B cell (primary cell): Measurements from ENCODE around the gene DNAH3. TPM values are rescaled to one million over a fixed set of nuclear protein-coding genes. Genes with fewer than 3 reads are reported as not detected.

ENCODE experiments used
- ATAC-seq: fragments of 200-7000 bp; cut with Tn5 transposase; one replicate; pipeline ENCODE4 v1.10.0; 2021; ENCODE audit warnings: low read depth, mild to moderate bottlenecking, moderate number of reproducible peaks, moderate library complexity
- CTCF ChIA-PET: fragments of 350-600 bp; sonication (Branson Sonifier 250); formaldehyde crosslinking; loops from one replicate; lab custom pipeline; 2021; ENCODE audit warnings: antibody characterized with exemption, inconsistent platforms; lab: Charles Lee
- POLR2A ChIA-PET: fragments of 350-600 bp; sonication (Branson Sonifier 250); formaldehyde crosslinking; loops from one replicate; lab custom pipeline; 2021; ENCODE audit warnings: antibody characterized with exemption; lab: Charles Lee
- DNase-seq: peaks from one replicate; pipeline ENCODE4 v3.0.0; 2013
- H2AFZ ChIP-seq: 2 replicates; pipeline ENCODE4 v1.6.1; 2012; ENCODE audit warnings: mild to moderate bottlenecking, low read depth, low read length; ENCODE audit not compliant: insufficient read depth, poor library complexity, severe bottlenecking
- H3K27ac ChIP-seq, 2 donors: 1 replicate in 1 of 2; 2 replicates in 1 of 2; pipeline ENCODE4 v1.5.1; 2012 to 2013; ENCODE audit warnings: low read length in 2 of 2, mild to moderate bottlenecking in 2 of 2, moderate library complexity in 1 of 2
- H3K27me3 ChIP-seq, 4 experiments: fragments of 200-600 bp in 1 of 4; sonication (generic) in 1 of 4; replicated peaks in 1 of 4; 1 replicate in 2 of 4; 2 replicates in 2 of 4; pipeline versions ENCODE4 v1.6.1 to v1.7.0; 2013 to 2016; ENCODE audit warnings: low read length in 3 of 4, mild to moderate bottlenecking in 2 of 4, mixed read lengths in 1 of 4, moderate library complexity in 1 of 4; ENCODE audit not compliant: insufficient read depth in 4 of 4, control insufficient read depth in 3 of 4; ENCODE audit errors: control extremely low read depth in 1 of 4
- H3K36me3 ChIP-seq, 2 experiments: replicated peaks in 1 of 2; 1 replicate in 1 of 2; 2 replicates in 1 of 2; pipeline versions ENCODE4 v1.6.1 to v1.7.1; 2013; ENCODE audit warnings: low read length in 1 of 2; ENCODE audit not compliant: insufficient read depth in 2 of 2, control insufficient read depth in 1 of 2; ENCODE audit errors: control extremely low read depth in 1 of 2, extremely low read depth in 1 of 2
- H3K4me1 ChIP-seq, 2 donors: fragments of 200-600 bp in 1 of 2; sonication (generic) in 1 of 2; 1 replicate in 1 of 2; 2 replicates in 1 of 2; pipeline versions ENCODE4 v1.5.1 to v1.6.1; 2013 to 2017; ENCODE audit warnings: low read length in 2 of 2; ENCODE audit not compliant: control insufficient read depth in 2 of 2, insufficient read depth in 2 of 2
- H3K4me2 ChIP-seq: replicated peaks from 2 replicates; pipeline ENCODE3; 2012; ENCODE audit warnings: mild to moderate bottlenecking, low read depth, low read length; ENCODE audit not compliant: poor library complexity, severe bottlenecking
- H3K4me3 ChIP-seq, 5 experiments: fragments of 200-600 bp in 1 of 5; sonication (generic) in 1 of 5; 1 replicate in 3 of 5; 2 replicates in 2 of 5; pipeline versions ENCODE4 v1.5.1 to v1.7.0; 2011 to 2016; ENCODE audit warnings: low read length in 4 of 5, mild to moderate bottlenecking in 4 of 5, low read depth in 2 of 5, control low read depth in 1 of 5, moderate library complexity in 1 of 5; ENCODE audit not compliant: insufficient read depth in 1 of 5; ENCODE audit errors: control extremely low read depth in 1 of 5, extremely low read depth in 1 of 5
- H3K79me2 ChIP-seq: fragments of 200-600 bp; sonication (generic); one replicate; pipeline ENCODE4 v1.6.0; 2016; ENCODE audit warnings: low read length; ENCODE audit not compliant: control insufficient read depth, insufficient read depth
- H3K9ac ChIP-seq: fragments of 200-600 bp; sonication (generic); 2 replicates; pipeline ENCODE4 v1.6.1; 2017; ENCODE audit warnings: mild to moderate bottlenecking, low read length, moderate library complexity
- H3K9me3 ChIP-seq, 3 donors: one replicate each; pipeline versions ENCODE4 v1.6.1 to v1.7.1; 2013; ENCODE audit warnings: low read length in 2 of 3; ENCODE audit not compliant: control insufficient read depth in 2 of 3, insufficient read depth in 1 of 3; ENCODE audit errors: control extremely low read depth in 1 of 3
- H4K20me1 ChIP-seq: 2 replicates; pipeline ENCODE4 v1.6.0; 2012; ENCODE audit warnings: mild to moderate bottlenecking, low read length; ENCODE audit not compliant: insufficient read depth, control insufficient read depth, poor library complexity, severe bottlenecking
- H3K27ac Mint-ChIP-seq: one replicate; pipeline ENCODE4 v1.8.0; 2021; ENCODE audit warnings: mixed read lengths
- H3K27me3 Mint-ChIP-seq: one replicate; pipeline ENCODE4 v1.8.0; 2021; ENCODE audit warnings: mixed read lengths
- H3K4me1 Mint-ChIP-seq: one replicate; pipeline ENCODE4 v1.8.0; 2021; ENCODE audit warnings: mixed read lengths
- H3K4me3 Mint-ChIP-seq: one replicate; pipeline ENCODE4 v1.8.0; 2021; ENCODE audit warnings: mixed read lengths
- H3K9me3 Mint-ChIP-seq: one replicate; pipeline ENCODE4 v1.8.0; 2022; ENCODE audit warnings: mixed read lengths; ENCODE audit not compliant: insufficient read depth
- EZH2 ChIP-seq: IDR thresholded peaks from 2 replicates; pipeline ENCODE4 v1.6.1; 2012; ENCODE audit warnings: borderline replicate concordance, low read depth, mild to moderate bottlenecking, moderate library complexity, low read length; ENCODE audit not compliant: insufficient read depth, poor library complexity, severe bottlenecking
- WGBS: methylation state at CpG from one replicate; pipeline ENCODE4 v1.1.5; 2013; ENCODE audit warnings: missing lambda C conversion rate; ENCODE audit not compliant: insufficient coverage; 5-methylcytosine and 5-hydroxymethylcytosine counted together
- intact Hi-C: fragments of 100-400 bp; cut with micrococcal nuclease; formaldehyde crosslinking; loops from one replicate; pipeline ENCODE4 v1.10.0; 2022
- polyA plus RNA-seq: library from polyadenylated mRNA; depleted of rRNA; stranded (reverse); fragments of >200 nt; gene quantifications from 2 replicates; pipeline ENCODE4 v1.2.3, GENCODE V29; 2012
- total RNA-seq, 2 donors: library from RNA; stranded (reverse); fragments of 120-200 nt in 1 of 2; gene quantifications; 1 replicate in 1 of 2; 2 replicates in 1 of 2; pipeline versions ENCODE4 v1.2.3 to v1.2.4, GENCODE V29; 2013 to 2022
- TF ChIP-seq, protein P1 (sequence below): fragments of 200-600 bp; IDR thresholded peaks from one replicate; pipeline ENCODE4 v1.8.0; 2022; ENCODE audit warnings: antibody characterized with exemption, mild to moderate bottlenecking

The DNAH3 gene
- total and polyA plus RNA-seq, 2 donors (not counting 1 experiment from before 2014, with no cell fraction given), result not detected

DNA sequence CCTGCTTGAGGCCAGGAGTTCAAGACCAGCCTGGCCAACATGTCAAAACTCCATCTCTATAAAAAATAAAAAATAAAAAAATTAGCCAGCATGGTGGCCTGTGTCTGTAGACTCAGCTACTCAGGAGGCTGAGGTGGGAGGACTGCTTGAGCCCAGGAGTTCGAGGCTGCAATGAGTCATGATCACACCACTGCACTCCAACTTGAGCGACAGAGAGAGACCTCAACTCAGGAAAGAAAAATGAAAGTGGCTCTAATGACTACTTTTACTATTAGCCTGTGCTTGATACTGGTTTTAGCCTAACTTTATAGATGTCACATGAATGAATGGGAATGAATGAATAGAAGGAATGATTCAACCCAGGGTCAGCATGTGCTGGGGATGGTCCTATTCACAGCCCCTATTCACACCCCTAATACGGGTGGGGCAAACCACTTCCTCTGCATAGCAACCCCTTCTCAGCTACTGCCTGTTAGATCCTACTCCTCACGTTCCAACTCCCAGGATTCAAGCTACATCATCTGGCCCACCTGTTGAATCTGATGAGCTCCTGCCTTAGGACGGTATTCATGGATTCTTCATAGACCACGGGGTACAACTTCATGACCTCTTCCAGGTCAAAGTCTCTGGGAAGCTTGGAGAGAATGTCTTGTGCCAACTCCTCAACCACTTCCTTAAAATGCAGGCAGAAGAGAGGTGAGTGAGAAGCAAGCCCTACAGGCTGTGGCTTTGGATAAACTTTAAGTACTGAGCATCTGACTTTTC is 209.6 kb downstream of the DNAH3 start:
- no peaks in the 10 kb centered on the region for H3K79me2 ChIP-seq
- no peaks in the 10 kb centered on the region for H3K36me3 ChIP-seq
- no peak overlapping the region for H3K4me2 ChIP-seq
- intact Hi-C loops, result no loop called here
- no peak overlapping the region for H3K27ac ChIP-seq
- no peaks in the 10 kb centered on the region for H3K4me1 ChIP-seq
- Mint-ChIP-seq H3K4me1 (peaks cover 4% of the 10 kb centered on the region), H3K27me3 (no peaks in the 10 kb centered on the region), H3K4me3 (no peak overlapping the region), H3K27ac (no peak overlapping the region), H3K9me3 (no peaks in the 10 kb centered on the region)
- TF ChIP-seq, protein P1, sequence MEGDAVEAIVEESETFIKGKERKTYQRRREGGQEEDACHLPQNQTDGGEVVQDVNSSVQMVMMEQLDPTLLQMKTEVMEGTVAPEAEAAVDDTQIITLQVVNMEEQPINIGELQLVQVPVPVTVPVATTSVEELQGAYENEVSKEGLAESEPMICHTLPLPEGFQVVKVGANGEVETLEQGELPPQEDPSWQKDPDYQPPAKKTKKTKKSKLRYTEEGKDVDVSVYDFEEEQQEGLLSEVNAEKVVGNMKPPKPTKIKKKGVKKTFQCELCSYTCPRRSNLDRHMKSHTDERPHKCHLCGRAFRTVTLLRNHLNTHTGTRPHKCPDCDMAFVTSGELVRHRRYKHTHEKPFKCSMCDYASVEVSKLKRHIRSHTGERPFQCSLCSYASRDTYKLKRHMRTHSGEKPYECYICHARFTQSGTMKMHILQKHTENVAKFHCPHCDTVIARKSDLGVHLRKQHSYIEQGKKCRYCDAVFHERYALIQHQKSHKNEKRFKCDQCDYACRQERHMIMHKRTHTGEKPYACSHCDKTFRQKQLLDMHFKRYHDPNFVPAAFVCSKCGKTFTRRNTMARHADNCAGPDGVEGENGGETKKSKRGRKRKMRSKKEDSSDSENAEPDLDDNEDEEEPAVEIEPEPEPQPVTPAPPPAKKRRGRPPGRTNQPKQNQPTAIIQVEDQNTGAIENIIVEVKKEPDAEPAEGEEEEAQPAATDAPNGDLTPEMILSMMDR, result no peak
- TF ChIP-seq EZH2, result no peak
- CTCF ChIA-PET, result interaction anchor here (0.7 to 1.1 kb wide), 2 partner anchors 90 to 142 kb away, joined by 3 to 4 read pairs; no protein-coding TSS in a partner anchor
- H3K9me3 ChIP-seq, result no peaks in the 10 kb centered on the region
- H3K9ac ChIP-seq, result no peak overlapping the region
- WGBS, result 30% methylated on average over 2 of the region's 6 CpGs
- no peak for ATAC-seq
- H3K27me3 ChIP-seq, result no peaks in the 10 kb centered on the region
- H2AFZ ChIP-seq, result no peak overlapping the region
- POLR2A ChIA-PET, result no interaction called here
- DNase-seq, result no peak
- no peaks in the 10 kb centered on the region for H4K20me1 ChIP-seq
- H3K4me3 ChIP-seq, result no peak overlapping the region

GRCh38 chr16:20939611-20940010 is 211.0 kb downstream of the DNAH3 start:
- ChIA-PET POLR2A (no interaction called here), CTCF (interaction anchor here (0.7 kb wide), 1 partner anchor 9 kb away, joined by 3 read pairs; no protein-coding TSS in a partner anchor)
- TF ChIP-seq, protein P1, result no peak
- no peak for TF ChIP-seq EZH2
- Mint-ChIP-seq H3K4me3 (no peak overlapping the region), H3K27ac (no peak overlapping the region), H3K27me3 (no peaks in the 10 kb centered on the region), H3K4me1 (peaks cover 4% of the 10 kb centered on the region), H3K9me3 (no peaks in the 10 kb centered on the region)
- H3K9ac ChIP-seq, result no peak overlapping the region
- H3K36me3 ChIP-seq, result no peaks in the 10 kb centered on the region
- H3K4me3 ChIP-seq, result no peak overlapping the region
- no peak overlapping the region for H3K4me2 ChIP-seq
- H3K27me3 ChIP-seq, result no peaks in the 10 kb centered on the region
- no peak overlapping the region for H3K27ac ChIP-seq
- intact Hi-C loops, result no loop called here
- no peak for DNase-seq
- no peak for ATAC-seq
- H3K4me1 ChIP-seq, result no peaks in the 10 kb centered on the region
- no peak overlapping the region for H2AFZ ChIP-seq
- H3K79me2 ChIP-seq, result no peaks in the 10 kb centered on the region
- no peaks in the 10 kb centered on the region for H3K9me3 ChIP-seq
- H4K20me1 ChIP-seq, result no peaks in the 10 kb centered on the region
